GM18951 (cell line): Measurements from ENCODE around the gene NUP43.

Experiments
- POLR2A ChIP-seq: IDR thresholded peaks from 4 replicates; pipeline ENCODE4 v1.6.1; 2011; ENCODE audit warnings: mild to moderate bottlenecking; ENCODE audit not compliant: insufficient read length, insufficient read depth; ENCODE audit errors: extremely low read depth
- in situ Hi-C: fragments of 300-500 bp; cut with MboI; formaldehyde crosslinking; loops from one replicate; pipeline ENCODE4 v1.12.0; 2022; ENCODE audit warnings: low sequenced_read_pairs, mixed read lengths, inconsistent platforms; ENCODE audit not compliant: unreplicated experiment

The NUP43 gene

DNA sequence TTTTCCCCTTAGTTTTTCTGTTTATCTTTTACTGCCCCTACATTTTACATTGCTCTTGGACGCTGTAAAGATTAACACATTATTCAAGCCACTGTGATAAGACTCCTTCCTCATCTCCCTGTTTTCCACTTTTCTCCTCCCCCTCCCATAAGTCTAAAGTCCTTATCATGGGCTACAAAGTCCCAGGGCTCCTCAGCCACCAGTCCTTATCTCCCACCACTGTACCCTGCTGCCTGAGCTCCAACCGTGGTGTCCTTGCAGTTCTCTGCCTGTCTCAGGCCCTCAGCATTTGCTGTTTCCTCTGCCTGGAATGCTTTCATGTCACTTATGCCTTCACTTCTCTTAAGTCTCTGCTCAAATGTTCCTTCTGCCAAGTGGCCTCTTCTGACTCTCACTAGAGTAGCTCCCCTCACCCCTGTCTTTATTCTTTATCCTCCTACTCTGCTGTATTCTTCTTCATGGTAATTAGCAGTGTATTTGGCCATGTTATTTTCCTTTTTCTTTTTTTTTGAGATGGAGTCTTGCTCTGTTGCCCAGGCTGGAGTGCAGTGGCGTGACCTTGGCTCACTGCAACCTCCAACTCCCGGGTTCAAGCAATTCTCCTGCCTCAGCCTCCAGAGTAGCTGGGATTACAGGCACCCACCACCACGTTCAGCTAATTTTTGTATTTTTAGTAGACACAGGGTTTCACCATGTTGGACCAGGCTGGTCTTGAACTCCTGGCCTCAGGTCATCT is 17.7 kb downstream of the NUP43 start:
- no peak for TF ChIP-seq POLR2A
- in situ Hi-C loops = no loop called here

DNA sequence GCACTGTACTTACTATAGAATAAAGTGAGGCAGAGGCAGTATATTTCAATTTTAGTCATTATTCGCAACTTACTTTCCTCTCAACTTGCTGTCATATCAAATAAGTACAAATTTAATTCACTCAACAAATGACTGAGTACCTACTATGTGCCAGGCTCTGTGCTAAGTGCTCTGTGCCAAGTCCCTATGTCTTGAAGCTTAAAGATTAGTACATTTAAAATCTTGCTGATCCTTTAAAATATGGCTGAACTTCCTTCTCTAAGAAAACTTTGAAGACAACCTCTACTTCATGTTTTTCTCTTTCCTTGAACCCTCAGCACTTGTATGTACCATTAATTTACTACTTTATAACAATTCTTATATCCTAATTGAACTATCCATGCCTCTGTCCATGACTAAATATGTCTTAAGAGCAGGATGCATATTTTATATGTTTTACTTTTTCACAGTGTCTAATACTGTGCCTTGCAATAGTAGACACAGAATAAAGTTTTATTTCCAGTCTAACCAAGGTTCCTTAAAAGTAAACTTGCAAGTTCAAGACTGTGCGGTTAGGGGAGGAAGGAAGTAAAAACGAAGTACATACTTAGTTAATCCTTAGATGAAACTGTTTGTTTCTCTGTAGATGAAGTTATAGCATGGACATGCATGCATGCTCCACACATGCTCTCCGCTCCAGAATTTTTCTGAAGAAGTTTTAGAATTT is 18.4 kb downstream of the NUP43 start:
- TF ChIP-seq POLR2A = no peak
- in situ Hi-C loops = no loop called here

DNA sequence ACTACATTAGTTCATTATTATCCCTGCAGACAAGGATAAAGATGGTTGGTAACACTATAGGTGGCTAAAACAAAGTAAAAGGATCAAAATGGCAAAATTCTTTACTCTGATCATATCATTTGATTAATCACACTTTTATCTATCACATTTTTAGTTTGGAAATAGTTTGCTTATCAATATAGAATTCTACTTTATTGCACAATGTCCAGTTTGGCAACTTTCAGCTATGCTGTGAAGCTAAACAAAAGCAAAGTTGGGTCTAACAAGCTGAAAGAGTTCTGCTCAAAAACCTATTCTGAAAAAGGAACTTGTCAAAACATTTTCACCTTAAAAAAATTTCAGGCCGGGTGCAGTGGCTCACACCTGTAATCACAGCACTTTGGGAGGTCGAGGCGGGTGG is 20.5 kb downstream of the NUP43 start:
- TF ChIP-seq POLR2A = no peak
- in situ Hi-C loops = no loop called here

DNA sequence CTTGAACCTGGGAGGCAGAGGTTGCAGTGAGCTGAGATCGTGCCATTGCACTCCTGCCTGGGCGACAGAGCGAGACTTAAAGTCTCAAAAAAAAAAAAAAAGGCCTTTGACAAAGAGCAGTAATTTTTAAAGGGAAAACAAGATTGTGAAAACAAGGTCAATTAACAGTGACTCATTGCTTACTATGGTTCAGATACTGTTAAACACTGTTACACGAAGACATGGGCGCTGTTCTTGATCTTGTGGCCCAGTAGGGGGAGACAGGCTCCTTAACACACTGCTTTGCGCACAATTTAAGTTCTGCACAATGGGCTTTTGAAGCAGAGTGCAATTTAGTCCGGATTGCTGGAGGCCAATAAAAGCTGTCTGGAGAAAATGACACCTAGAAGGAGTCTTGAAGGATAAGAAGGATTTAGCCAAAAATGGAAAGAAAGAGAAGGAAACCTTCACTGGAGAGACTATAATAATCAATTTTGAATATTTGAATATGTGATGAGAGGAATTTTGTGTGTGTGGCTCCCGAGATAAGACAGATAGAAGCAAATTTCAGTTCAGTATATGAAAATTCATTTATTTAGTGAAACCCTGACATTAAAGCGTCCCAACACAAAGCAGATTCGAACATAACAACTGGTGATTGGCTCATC is 22.4 kb downstream of the NUP43 start:
- no peak for TF ChIP-seq POLR2A
- in situ Hi-C loops = no loop called here

DNA sequence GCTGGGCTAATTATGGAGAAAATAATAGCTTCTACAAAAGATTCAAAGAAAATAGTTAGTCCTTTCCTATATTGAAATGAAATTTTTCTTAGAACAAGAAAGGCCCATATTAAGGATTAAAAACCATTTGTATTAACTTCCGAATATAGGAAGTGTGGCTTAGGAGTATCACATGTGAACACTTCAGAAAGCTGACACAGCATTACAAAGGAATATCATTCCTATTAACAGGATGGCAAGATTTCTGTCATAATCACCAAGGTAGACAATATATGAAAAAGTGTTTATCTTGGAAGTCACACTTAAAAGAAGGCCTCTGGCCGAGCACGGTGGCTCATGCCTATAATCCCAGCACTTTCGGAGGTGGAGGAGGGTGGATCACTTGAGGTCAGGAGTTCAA is 23.1 kb downstream of the NUP43 start:
- TF ChIP-seq POLR2A = no peak
- in situ Hi-C loops = no loop called here

DNA sequence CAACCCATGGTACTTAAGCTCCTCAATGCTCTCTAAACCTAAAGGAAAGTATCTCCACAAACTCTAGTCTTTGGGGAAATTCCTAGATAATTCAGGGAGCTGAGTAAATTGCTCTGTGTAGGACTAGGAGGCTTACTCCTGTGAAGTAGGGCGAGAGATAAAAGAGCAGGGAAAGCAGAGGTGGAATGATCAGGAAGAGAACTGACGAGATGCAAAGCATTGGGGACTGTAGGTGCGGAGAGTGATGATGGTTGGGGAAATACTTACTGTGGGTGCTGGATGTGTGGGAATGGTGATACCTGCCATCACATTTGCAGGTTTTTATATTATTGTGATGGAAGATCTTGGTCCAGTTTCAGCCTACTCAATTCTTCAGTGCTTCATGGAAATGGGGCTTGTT is 26.8 kb downstream of the NUP43 start:
- in situ Hi-C loops = no loop called here
- no peak for TF ChIP-seq POLR2A

DNA sequence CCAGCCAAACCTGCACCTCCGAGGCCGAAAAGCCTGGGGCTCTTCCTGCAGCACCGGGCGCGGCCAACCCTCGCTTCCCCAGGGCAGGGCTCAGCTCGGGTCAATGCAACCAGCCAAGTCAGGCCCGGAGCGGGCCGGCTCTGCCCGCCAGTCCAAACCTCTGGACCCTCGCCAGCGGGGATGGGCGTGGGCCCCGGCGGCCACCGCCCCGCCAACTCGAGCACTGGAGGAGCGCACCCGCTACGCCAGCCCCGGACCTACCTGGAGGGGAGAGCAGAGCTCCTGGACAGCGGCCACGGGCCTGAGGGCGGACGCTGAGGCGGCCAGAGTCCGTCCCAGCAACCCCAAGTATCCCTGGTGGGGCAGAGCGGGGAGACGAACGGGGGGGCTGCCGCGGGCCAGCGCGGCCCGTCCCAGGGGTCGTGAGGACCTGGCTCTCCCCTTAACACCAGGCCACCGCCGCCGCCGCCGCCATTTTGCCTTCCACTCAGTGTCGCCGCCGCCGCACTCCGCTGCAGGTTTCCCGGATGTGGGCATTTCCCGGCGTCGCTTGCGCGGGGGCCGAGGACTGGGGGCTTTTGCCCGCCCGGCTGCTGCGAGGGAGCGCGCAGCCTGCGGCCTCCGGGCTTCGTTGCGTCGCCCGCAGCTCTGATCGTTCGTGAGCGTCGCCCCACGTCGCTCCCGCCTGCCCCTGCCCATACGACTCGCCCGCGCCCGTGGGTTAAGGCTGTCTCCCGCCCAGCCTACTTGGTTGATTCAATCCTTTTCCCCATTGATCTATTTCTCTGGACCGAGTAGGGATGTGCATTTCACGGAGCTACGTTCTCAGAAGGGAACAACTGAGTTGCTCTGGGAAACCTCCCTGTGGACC is 28.5 kb downstream of the NUP43 start, which contains the start of gene LATS1:
LATS1 (minus strand) TSS at position 514 of the 871 bp plus-strand sequence. CDS start 15,975 bp downstream, outside the sequence.
- in situ Hi-C loops = no loop called here
- peak; percentile 99 for TF ChIP-seq POLR2A

DNA sequence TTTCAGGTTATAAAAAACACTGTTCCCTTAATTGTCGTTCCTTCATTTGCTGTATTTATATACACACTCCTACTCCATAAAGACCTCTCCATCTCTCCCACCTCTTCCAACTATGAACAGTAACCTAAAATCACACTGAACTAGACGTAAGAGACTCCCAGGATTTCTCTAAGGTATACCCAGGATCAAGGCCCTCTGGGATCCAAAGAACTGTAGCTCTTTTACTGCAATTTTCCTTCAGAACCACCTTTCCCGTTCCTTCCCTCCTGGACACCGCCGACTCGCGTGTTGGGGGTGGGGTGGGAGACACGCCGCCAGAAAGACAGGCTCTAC is 29.1 kb downstream of the NUP43 start:
- in situ Hi-C loops = no loop called here
- no peak for TF ChIP-seq POLR2A

DNA sequence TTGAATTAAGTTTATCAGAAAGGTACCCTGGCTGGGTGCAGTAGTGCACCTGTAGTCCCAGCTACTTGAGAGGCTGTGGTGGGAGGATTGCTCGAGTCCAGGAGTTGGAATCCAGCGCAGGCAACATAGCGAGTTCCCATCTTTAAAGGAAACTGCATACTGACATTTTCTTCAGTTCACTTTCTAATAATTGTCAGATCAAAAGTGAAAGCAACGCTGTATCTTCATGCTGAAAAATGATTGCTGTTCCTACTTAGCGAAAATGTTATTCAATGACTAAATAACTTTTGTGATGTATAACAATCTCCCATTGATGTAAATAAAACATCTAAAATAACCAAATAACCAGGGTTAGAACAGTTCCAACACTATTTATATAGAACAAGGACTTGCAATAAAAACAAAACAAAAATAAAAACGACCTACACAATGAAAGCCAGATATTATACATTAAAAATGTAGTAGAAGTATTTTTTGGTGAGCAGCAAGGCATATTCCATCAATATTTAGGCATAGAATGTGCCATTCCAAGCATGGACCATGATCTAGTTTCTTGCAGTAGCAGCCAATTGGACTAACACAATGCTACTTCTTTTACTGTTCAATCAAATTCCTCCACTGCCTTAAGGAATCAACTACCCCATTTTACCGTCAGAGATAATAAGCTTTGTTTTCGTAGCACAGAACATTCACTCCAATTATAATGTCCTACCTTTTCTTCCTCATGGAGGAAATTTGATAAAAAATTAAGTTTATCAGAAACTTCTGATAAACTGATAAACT is 30.0 kb downstream of the NUP43 start:
- no peak for TF ChIP-seq POLR2A
- in situ Hi-C loops = no loop called here

DNA sequence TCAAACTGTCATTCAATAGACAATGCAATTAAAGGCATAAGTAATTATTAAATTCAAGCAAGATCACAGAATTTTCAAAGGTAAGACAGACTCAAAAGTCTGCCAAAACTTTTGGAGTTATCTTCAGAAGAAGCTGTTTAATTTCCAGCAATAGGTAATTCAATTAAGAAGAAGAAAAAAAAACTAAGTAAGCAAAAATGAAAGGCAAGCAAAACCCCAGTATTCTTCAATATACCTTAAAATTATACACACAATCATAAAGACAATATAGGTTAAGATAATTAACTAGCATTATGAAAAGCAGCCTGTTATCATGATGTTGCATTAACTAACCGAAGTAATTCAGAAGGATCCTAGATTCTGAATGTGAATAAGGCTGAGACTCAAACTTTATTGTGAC is 31.9 kb downstream of the NUP43 start:
- in situ Hi-C loops = no loop called here
- TF ChIP-seq POLR2A = no peak

DNA sequence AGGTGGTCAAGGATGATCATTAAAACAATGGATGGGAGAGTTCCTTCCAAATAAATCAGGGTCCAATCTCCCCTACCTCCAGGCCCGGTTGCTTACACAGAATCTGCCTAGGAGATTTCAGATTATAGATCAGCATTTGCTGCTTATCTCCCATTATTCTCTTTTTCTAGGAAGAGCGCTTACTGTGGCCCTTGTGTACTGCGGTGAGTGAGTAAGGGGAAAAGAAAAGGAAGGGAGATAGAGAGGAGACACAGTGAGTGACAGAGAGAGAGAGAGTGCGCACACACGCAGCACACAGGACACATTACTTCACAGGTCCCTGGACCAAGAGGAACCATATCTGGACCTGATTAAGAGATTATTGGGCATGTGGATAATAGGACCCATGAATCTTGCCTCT is 34.6 kb downstream of the NUP43 start:
- in situ Hi-C loops = no loop called here
- TF ChIP-seq POLR2A = no peak

DNA sequence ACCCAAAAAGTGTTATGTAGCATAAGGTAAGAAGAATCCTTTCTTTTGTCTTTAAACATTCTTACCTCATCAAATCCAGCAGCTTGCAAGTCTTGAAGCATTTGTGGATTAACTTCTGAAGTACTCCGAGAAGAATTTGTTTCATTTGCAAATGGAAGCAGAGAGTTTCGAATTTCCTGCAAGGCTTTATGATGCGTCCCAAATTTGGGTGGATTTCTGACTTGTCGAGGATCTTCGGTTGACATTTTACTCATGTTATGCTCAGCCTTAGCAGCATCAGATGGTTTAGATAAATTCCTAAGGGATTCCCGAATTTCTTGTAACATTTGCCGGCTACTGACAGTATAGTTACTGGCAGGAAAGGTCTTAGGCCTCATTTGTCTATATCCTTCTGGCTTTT is 44.6 kb downstream of the NUP43 start:
- TF ChIP-seq POLR2A = no peak
- in situ Hi-C loops = no loop called here
